ENCODE results near the gene NMRK1. TPM values are rescaled to one million over a fixed set of nuclear protein-coding genes. Genes with fewer than 3 reads are reported as not detected.

Gene NMRK1
- total and polyA plus RNA-seq, 10 donors, result 27.4 to 65.5 (median 44.1) TPM

GRCh38 chr9:75083188-75083970, 4.6 kb downstream of the NMRK1 start:
- DNase-seq, result no peak
- no peaks in the 10 kb centered on the region for H3K27me3 ChIP-seq (replicated peaks in 1 of 7)
- TF ChIP-seq CTCF (IDR thresholded peaks at IDR 0.05 in 8 of 11, conservative IDR thresholded peaks at IDR 0.05 in 3 of 11), result peak in 1 of 11 experiments; percentile 4
- TF ChIP-seq POLR2AphosphoS5 (IDR thresholded peaks at IDR 0.05), result peak in 1 of 3 donors; percentile 16
- TF ChIP-seq POLR2A (IDR thresholded peaks at IDR 0.05), result no peak
- no peak overlapping the region for H3K4me3 ChIP-seq
- peak overlapping the region in 6 of 8 donors; percentile 6 to 52 (median 20) for H3K27ac ChIP-seq
- intact Hi-C loops (cut with DNase I; ENCODE audit: low total_unique reads), result loop anchor here (5.0 kb wide), 1 partner anchor 56 kb away; the partner anchor contains the start of gene CARNMT1
- H3K36me3 ChIP-seq, result peaks cover 0 to 49% (median 14%) of the 10 kb centered on the region in 6 donors
- 74 to 83% (median 80%) methylated on average over 12 of the region's 12 CpGs for WGBS, 5 donors
- no peaks in the 10 kb centered on the region for H3K9me3 ChIP-seq
- H3K4me1 ChIP-seq, result peaks cover 15 to 51% (median 32%) of the 10 kb centered on the region in 6 donors

- TF ChIP-seq POLR2A (IDR thresholded peaks at IDR 0.05), result no peak
- Histone ChIP-seq H3K4me1 (peaks cover 15 to 50% (median 27%) of the 10 kb centered on the region in 6 donors), H3K9me3 (no peaks in the 10 kb centered on the region), H3K27ac (no peak overlapping the region), H3K27me3 (replicated peaks in 1 of 7) (no peaks in the 10 kb centered on the region), H3K36me3 (peaks cover 0 to 55% (median 14%) of the 10 kb centered on the region in 6 donors), H3K4me3 (no peak overlapping the region)
- intact Hi-C loops (cut with DNase I; ENCODE audit: low total_unique reads), result loop anchor here (5.0 kb wide), 1 partner anchor 54 kb away; the partner anchor contains the start of gene CARNMT1
- WGBS, 5 donors, result 0 to 70% (median 45%) methylated on average over 2 of the region's 2 CpGs
- no peak for DNase-seq
Measured at GRCh38 chr9:75081632-75082031, 6.3 kb downstream of the NMRK1 start.

- no peak overlapping the region for H3K27ac ChIP-seq
- no peak for TF ChIP-seq POLR2A (IDR thresholded peaks at IDR 0.05)
- TF ChIP-seq CTCF (IDR thresholded peaks at IDR 0.05 in 8 of 11, conservative IDR thresholded peaks at IDR 0.05 in 3 of 11), result no peak
- TF ChIP-seq POLR2AphosphoS5 (IDR thresholded peaks at IDR 0.05), result no peak
- intact Hi-C loops (cut with DNase I; ENCODE audit: low total_unique reads), result loop anchor here (5.0 kb wide), 1 partner anchor 296 kb away; no protein-coding TSS in a partner anchor
- H3K36me3 ChIP-seq, result peaks cover 0 to 77% (median 13%) of the 10 kb centered on the region in 6 donors
- WGBS, 5 donors, result 94 to 99% (median 97%) methylated on average over 4 of the region's 4 CpGs
- no peaks in the 10 kb centered on the region for H3K9me3 ChIP-seq
- peaks cover 0 to 12% (median 0%) of the 10 kb centered on the region in 6 donors for H3K4me1 ChIP-seq
- H3K4me3 ChIP-seq, result no peak overlapping the region
- H3K27me3 ChIP-seq (replicated peaks in 1 of 7), result no peaks in the 10 kb centered on the region
- DNase-seq, result no peak
Measured at GRCh38 chr9:75072895-75073294, 15.1 kb downstream of the NMRK1 start.

- DNase-seq, result no peak
- Histone ChIP-seq H3K9me3 (no peaks in the 10 kb centered on the region), H3K36me3 (peaks cover 0 to 88% (median 15%) of the 10 kb centered on the region in 6 donors), H3K4me1 (peaks cover 0 to 4% (median 0%) of the 10 kb centered on the region in 6 donors), H3K4me3 (no peak overlapping the region), H3K27me3 (replicated peaks in 1 of 7) (no peaks in the 10 kb centered on the region), H3K27ac (no peak overlapping the region)
- intact Hi-C loops (cut with DNase I; ENCODE audit: low total_unique reads), result loop anchor here (5.0 kb wide), 1 partner anchor 294 kb away; no protein-coding TSS in a partner anchor
- 61 to 77% (median 71%) methylated on average over 2 to 5 of the region's 5 CpGs for WGBS, 5 donors
- TF ChIP-seq POLR2AphosphoS5 (IDR thresholded peaks at IDR 0.05) (no peak), CTCF (IDR thresholded peaks at IDR 0.05 in 8 of 11, conservative IDR thresholded peaks at IDR 0.05 in 3 of 11) (no peak), POLR2A (IDR thresholded peaks at IDR 0.05) (no peak)
Measured at GRCh38 chr9:75071530-75072122, 16.3 kb downstream of the NMRK1 start.

All from spleen (tissue), 11 donors.